HG03378 (cell line): ENCODE measurements around the gene HDAC7.

Experiments used
- ATAC-seq: cut with Tn5 transposase; IDR thresholded peaks from one replicate; pipeline ENCODE4 v1.9.1; 2021; ENCODE audit warnings: mild to moderate bottlenecking, moderate library complexity; ENCODE audit not compliant: unreplicated experiment

The HDAC7 gene

GRCh38 chr12:47735649-47736048 lies 84.1 kb downstream of the HDAC7 start:
- ATAC-seq, result no peak

- ATAC-seq, result no peak
These were observed 84.8 kb downstream of the HDAC7 start for GRCh38 chr12:47734725-47735480.

- ATAC-seq, result no peak
These were observed 86.6 kb downstream of the HDAC7 start for GRCh38 chr12:47733142-47733541.
